DMS114 treated with DMSO at 0.1 percent for 48 hours (cell line): ENCODE data around the gene PITPNM3.
"Not testable (repeated sequence)": the region's sequence is repeated elsewhere in the genome, so short reads cannot be mapped to it uniquely, and the experiment has no call there.

Experiments
- DNase-seq: peaks from one replicate; lab custom pipeline; 2025; ENCODE audit not compliant: unreplicated experiment; lab: John Stamatoyannopoulos, UW

Gene PITPNM3

DNA sequence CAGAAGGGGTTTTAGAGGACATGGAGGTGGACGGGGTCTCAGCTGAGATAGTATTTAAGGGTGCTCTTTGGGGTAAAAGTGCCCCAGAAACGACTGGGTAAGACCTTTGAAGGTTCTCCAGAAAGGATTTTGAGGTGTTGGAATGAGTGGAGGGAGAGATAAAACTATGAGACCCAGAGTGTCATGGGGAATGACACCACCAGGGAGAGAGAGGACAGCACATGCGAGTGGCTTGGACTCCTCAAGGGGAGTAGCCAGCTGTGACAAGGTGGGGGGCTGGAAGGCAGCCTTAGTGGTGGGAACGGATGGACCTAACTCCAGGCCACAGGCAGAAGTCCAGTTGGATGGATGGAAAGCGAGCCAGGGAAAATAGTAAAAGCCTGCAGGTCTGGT lies 19.2 kb upstream of the PITPNM3 start:
- DNase-seq: no peak

DNA sequence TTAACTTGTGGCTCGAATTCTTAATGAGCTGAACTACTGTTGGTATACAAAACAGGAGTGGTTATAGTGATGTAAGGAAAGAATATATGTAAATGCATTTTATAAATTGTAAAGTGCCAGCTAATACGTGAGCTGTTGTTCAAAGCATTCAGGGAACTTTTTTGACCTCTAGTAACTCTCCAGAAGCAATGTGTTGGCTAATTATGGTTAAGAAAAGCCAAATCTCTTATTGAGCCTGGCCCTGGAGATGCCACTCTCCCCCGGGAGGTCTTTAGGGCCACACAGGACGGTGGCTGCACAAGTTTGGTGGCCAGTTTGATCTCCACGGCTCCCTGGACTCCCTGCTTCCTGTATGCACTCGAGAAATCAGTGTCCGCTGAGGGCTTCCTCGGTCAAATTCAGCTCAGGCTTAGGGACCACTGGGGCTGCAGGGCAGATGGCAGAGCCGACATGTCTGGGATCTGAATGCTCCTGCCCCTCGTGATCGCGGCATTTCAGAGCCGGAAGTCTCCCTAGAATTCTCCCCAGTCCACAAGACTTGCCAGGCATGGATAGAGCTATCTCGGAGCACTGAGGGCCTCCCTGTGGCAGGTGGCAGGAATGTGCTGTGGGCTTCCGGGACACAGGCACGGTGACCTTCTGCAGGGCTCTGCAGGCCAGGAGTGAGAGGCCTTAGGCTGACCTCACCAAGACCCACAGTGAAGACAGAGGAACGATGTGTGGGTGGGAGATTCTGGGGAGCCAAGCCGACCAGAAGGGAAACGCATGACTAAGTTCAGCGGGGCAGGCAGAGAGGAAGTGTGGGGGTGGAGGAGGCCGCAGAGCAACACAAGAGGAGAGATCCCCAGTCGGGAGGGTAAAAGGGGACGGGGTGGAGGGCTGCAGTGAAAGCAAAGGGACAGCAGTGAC lies 18.6 kb upstream of the PITPNM3 start:
- DNase-seq: no peak

DNA sequence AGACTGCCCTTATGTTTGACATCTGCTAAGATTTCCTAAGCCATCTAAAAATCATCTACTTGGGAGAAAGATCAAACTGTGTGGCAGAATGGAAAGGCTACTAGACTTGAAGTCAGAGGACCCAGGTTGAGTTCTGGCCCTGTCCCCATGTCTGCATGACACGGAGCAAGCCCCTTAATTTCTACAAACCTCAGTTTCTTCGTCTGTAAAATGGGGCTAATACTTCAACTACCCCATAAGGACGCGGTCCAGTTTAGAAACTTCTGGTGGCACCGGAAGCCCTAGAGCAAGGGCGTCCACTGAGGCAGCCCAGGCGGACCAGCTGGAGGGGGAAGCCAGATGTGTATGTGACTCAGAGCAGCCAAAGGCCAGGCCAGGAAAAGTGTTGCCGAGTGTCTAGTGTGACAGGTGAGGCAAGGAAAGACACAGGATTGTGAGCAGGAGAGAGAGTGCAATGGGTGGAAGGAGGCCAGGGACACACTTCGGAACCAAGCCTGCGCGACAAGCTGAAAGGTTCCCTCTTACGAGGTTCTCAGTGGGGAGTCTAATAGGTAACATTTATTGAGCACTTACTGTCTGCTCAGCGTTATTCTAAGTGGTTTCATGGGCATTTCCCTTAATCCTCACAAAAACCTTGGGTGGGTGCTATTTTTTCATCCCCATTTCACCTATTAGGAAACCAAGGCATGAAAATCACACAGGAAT lies 17.8 kb upstream of the PITPNM3 start:
- DNase-seq: no peak

DNA sequence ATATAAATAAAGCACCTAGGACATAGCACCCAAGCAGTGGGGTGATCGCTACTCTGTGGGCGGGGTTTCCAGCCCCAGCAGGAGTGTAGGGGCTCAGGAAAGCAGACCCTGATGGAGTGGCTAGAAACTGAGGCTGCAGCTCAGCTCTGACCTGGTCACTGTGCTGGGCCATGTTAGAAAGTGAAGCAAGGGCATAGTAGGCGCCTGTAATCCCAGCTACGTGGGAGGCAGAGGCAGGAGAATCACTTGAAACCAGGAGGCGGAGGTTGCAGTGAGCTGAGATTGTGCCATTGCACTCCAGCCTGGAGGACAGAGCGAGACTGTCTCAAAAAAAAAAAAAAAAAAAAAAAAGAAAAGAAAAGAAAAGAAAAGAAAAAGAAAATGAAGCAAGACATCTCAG lies 17.1 kb upstream of the PITPNM3 start:
- DNase-seq: not testable (repeated sequence)

DNA sequence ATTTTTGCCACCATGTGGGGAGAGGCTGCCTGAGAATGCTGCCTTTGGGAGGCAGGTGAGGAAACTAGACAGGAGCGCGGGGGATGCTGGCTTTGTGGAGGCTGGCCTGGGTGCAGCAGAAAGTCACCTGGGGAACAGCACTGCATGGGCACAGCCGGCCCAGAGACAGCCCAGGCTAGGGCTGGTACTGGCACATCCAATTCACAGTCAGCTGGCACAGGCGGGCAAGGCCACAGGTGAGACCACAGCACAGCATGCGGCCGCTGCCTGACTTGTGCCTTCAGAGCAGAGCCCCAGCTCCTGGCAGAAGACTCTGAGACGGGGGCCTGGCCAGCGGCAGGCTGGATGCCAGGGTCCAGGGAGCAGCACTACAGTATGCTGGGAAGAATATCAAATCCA lies 16.6 kb upstream of the PITPNM3 start:
- DNase-seq: no peak

DNA sequence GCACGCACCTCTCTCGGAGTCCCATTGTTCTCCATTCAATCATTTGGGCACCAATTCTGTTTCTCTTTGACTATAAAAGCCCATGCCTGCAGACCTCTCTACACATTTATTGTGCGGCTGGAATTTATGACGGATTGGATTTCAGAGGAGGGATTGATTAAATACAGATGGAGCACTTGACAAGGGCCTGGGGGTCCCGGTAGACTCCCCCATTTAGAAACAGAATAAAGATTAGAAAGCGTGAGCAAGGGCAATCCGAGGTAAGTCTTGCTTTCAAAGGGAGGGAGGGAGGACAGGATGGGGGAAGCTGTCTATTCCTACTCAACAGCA lies 15.1 kb upstream of the PITPNM3 start:
- no peak for DNase-seq

DNA sequence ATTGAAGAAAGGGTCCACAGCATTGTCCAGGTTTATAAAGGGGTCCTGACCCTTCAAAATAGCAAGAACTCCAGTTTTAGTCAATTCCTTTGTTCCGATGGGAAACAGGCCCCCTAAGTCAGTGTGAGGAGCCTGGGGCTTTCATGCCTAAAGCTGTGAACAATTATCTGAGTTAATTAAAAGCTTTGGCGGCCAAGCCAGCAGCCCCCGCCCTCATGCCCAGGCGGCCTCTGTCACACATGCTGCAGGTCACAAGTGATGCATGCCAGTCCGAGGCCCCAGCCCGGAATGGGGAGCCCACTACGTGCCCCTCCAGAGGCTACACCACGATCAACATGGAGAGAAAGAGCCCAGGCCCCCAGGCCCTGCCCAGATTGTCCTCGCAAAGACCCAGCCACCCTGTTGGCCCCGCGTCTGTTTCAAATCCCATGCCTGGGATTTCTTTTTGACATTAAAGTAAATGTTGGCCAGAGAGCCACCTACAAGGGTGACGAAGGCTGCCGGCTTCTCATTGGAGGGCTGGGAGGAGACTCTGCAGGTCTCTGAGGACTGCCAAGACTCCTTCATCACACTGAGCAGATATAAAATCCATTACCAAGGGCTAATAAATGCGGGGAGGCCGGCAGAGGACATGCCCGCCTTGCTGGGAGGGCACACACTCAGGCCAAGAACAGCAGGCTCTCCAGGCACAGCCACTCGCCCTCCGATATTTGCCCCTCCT lies 14.5 kb upstream of the PITPNM3 start:
- no peak for DNase-seq

DNA sequence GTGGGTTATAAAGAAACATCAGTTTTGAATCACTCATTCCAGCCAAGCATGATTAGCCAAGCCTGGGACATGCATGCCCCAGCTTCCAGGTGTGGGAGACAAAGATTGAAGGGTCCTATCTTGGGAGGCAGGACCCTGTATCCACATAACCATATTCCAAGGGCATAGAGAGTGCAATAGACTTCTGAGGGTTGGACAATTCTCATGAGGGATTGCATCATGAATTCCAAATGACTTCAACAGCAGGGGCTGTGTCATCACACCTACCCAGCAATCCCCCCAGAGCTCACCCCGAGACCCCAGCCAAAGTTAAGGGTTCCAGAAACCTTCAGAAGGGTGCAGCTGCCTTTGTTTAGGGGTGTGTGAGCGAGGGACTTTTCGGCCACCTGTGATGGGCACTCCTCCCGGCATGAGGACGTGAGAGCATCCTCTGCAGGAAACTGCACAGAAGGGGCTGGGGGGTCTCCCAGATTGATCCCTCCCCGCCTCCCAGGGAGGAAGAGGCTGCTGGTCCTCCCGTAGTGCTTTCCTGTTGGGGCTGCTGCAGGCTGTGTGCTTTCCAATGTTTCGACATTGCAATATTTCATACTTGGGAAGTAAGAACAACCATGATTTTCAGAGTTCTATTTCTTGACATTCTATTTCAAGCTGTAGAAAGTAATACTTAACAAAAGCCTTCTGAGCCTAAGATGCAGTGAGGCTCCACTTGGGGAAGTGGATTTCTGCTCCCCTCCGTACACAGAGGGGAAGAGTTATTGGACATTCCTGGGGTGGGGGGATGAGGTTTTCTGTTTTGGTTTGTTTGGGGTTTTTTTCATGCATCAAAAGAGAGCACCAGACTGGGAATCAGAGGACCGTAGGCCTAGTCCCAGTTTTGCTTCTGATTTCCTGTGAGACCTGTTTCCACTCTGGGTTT lies 13.3 kb upstream of the PITPNM3 start:
- no peak for DNase-seq

DNA sequence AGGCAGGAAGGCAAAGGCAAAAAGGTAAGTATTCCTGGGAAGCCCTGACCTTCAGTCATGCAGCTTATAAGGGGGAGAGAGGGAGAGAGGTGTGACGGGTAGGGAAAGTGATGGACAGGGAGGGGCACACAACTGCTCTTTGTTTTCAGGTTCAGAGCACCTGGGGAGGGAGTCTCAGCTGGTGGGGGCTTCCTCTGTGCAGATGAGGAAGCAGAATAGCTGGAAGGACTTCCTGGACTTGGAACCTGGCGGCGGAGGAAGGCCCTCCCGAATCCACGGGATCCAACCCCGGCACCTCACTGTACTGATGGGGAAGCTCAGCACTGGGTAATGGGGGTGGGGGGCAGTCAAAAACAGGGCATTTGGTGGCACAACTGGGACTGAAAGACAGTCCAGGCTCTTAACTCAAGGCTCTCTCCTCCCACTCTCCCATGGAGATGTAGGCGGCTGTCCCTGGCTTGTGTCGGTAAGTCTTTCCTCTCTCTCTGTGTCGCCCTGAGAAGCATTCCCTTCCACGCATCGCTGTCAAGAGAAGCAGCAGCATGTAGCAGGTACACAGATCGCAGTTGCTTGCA lies 11.9 kb upstream of the PITPNM3 start:
- DNase-seq: no peak

DNA sequence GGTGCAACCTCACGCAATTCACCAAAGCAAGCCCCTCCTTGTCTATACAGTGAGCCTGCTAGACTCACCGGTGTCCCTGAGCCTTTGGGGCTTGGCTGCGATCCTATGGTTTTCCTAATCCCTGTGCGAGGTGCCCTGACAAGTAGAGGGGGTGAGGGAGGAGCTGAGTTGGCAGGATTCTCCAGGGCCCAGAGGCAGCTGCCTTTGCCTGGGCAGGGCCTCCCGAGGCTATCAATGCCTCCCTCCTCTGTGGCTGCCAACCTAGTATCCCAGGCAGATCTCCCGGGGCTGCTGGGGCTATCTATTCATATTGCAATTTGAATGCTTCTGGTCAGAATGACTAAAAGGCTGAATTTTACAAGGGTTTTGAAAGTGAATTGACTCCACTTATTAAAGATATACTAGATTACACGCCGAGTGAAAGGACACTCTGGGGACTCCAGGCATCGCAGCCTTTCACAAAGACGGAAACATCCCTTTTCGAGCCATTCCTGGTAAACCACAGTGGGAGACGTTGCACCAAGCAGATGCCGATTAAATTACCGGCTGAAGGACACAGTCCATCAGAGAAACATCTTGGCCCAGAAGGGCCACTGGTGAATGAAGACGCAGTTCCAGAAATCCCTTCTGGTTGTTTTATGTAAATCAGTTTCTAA lies 11.3 kb upstream of the PITPNM3 start:
- DNase-seq: no peak

DNA sequence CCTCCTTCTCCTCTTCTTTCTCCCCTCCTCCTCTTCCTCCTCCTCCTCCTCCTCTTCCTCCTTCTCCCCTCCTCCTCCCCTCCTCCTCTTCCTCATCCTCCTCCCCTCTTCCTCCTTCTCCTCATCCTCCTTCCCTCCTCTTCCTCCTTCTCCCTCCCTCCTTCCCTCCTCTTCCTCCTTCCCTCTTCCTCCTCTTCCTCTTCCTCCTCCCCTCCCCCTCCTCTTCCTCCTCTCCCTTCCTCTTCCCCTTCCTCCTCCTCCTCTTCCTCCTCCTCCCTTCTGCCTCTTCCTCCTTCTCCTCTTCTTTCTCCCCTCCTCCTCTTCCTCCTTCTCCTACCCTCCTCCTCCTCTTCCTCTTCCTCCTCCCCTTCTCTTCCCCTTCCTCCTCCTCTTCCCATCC lies 5.1 kb upstream of the PITPNM3 start:
- DNase-seq: no peak

DNA sequence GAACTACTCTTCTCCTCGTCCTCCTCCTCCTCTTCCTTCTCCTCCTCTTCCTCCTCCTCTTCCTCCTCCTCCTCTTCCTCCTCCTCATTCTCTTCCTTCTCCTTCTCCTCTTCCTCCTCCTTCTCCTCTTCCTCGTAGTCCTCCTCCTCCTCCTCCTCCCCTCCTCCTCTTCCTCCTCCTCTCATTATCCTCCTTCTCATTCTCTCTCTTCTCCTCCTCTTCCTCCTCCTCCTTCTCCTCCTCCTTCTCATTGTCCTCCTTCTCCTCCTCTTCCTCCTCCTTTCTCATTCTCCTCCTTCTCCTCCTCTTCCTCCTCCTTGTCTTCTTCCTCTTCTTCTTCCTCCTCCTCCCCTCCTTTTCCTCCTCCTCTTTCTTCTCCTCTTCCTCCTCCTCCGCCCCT lies 4.1 kb upstream of the PITPNM3 start:
- DNase-seq: no peak

DNA sequence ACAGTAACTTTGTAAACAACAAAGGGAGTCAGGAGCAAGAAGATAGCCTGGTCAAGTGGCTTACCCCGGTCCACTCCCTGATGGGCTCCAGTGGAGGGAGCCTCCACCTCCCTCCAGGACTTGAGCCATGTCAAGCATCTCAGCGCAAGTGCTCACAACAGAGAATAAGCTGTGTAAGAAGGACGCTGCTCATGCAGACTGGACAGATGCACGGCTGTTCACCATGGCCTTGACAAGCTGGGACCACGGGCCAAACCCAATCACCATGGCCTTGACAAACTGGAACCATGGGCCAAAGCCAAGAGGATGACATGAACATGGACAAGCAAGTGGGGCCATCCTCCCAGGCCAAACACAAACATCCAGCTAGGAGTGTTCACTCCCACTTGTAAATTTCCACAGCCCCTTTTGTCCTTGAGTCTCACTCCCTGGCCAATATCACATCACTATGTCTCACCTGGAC lies 3.4 kb upstream of the PITPNM3 start:
- DNase-seq: no peak

DNA sequence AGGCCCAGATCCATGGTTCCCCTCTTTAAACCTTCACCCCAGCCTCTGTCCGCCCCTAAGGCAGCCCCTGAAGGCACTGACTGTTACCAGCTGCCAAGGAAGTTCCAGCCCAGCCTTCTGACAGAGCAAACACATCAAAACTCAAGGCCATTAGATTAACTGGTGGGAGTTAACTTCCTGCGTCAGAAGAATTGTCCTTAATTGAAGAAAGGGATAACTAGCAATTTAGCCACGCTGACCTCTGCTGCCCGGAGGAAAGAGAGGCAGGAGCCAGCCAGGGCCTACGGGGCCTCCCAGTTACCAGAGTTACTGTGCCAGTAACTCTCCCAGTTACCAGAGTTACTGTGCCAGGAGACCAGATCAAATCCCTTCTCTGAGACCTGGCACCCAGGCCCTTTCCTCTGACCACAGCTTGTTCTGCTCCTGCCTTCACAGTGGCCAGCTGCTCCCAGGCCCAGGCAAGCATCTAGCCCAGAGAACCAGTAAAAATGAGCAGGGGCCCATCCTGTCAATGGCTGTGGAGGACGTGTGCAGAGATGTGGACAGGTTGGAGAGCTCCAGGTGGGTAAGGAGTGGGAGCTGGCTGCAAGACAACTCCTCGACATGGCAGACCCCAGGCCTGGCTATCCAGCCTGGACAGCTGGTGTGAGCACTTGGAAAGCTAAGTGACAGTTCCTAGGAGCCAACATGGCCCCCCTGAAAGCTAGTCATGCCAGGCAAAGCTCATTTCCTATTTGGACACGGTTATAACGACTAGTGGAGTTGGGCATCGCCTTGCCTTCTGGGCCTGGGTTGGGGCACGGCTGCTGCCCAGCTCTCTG lies 2.8 kb upstream of the PITPNM3 start:
- no peak for DNase-seq

DNA sequence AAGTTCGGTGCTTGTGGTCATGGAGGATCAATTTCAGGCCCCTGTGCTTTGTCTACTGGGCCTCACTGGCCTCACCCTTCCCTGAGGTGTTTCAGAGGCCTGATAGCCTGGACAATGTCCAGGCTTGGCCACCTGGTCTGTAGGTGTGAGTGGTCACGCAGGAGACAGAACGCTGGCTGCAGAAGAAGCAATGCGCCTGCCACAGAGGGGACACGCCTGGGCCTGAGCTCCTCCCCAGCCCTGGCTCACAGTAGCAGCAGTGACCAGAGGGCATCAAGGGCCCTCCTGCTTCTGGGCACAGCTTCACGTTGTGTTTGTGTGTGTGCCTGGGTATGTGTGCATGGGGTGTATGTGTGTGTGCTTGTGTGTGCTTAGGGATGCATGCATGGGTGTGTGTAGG lies 1.9 kb upstream of the PITPNM3 start:
- no peak for DNase-seq

DNA sequence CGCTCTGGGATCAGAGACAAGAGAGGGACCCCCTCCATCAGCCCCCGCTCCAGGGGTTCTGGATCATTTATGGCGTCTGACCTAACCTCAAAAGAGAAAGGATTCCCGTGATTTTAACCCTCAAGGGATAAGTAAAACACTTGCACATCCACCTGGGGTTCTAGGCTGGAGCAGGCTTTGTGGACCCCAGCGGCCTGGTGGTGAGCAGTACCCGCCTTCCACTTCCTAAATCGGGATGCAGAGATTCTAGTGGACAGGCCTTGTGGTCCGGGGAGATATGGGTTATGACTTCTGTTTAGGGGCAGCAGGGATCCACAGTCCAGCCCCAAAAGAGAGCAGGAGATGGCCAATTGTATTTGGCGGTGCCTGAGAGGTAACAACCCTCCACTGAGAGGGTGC lies 684 bp upstream of the PITPNM3 start:
- no peak for DNase-seq

DNA sequence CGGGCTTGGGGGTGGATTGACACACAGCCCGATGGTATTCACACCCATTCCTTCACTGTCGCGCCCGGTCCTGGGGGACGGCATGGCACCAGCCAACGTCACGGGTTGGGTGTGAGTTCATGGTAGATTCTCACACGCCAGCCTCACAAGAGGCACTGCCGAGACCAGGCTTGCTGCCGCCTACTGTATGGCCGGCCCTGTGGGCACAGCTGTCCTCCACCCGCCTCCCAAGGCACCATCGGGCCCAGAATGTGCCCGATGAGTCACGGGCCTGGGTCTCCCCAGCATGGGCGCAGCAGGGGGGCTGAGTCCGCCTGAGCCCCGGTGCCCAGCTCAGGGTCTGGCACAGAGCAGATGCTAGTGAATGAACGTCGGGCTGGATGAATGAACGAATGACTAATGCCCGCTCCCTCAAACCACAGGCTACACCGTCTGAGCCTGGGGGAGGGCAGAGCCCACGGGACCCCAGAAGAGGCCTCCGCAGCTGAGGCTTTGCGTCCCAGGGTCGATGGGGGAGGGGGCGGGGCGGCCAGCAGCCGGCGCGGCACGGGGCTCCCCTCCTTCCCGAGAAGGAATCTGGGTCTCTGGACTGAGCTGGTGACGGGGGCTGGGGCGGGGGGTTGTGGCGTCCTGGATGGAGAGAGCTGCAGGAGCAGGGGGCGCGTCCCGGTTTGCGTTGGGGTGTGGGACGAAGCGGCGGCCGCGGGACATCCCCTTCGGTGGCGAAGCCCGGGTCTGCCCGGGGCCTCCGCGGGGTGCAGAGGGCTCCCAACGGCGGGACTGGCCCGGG lies 829 bp downstream of the PITPNM3 start:
- DNase-seq: no peak

DNA sequence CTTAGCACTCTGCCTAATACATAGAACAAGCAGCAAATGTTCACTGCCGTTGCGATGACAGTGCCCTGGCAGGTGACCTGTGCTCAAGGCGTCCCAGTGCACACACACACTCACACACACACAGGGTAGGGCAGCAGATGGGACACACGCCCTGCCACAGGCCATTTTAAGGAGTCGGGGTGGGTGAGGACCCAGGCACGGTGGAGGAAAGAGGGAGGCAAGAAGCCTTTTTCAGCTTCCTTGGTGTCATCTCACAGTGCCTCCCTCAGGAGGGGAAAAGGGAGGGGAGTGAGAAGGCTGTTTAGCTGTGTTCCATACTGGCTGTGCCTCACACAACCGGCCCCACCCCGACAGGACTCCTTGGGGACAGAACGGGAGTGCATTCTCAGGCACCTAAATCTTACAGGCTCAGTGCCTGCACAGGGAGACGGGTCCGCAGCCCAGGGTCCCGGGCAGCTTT lies 1.5 kb downstream of the PITPNM3 start:
- no peak for DNase-seq
